Tongue (tissue), 2 donors: ENCODE measurements around the gene SFMBT2. TPM values are rescaled to one million over a fixed set of nuclear protein-coding genes. Genes with fewer than 3 reads are reported as not detected.

Experiments
- DNase-seq: peaks from one replicate; pipeline ENCODE4 v3.0.0-alpha.2; 2015
- total RNA-seq: library from RNA; depleted of rRNA; stranded (reverse); fragments of >200 nt; gene quantifications from one replicate; pipeline ENCODE4 v1.2.3, GENCODE V29; 2014

The SFMBT2 gene
- total RNA-seq, 1 donor from 2014 or later: 6.7 TPM

DNA sequence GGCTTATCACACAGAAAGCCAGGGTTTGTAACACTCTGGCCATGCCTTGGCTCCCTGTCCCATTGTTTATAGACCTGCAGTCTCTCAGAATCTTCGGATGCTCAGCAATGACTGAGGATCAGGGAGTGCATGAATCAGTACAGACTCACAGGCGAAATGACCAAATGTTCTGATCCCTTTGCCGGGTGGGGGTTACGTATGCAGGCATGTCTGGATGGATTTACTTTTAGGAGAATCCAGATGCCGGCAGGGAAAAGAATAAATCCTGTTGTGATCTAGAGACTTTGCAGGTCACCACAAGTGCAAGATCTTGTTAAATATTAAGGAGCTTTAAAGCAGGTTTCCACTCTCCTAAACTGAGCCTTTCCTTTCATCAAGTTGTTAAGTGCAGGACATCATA lies 149.5 kb downstream of the SFMBT2 start:
- no peak for DNase-seq

DNA sequence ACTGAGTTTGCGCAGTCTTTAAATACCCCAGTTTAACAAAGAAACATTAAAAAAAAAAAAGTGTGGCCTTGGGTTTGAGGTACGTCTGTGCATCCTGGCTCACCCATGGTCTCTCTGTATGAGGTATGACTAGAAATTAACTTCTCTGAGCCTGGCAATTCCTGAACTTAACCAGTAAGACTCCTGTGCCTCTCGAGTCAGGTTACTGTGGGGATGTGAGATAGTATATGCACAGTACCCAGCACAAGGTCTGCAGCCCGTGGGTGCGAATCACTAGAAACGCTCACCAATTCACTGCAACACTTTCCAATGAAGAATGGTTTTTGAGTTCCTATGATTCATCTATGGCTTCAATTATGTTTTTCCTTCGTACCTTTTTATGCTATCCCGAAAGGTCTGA lies 149.9 kb downstream of the SFMBT2 start:
- DNase-seq: no peak

DNA sequence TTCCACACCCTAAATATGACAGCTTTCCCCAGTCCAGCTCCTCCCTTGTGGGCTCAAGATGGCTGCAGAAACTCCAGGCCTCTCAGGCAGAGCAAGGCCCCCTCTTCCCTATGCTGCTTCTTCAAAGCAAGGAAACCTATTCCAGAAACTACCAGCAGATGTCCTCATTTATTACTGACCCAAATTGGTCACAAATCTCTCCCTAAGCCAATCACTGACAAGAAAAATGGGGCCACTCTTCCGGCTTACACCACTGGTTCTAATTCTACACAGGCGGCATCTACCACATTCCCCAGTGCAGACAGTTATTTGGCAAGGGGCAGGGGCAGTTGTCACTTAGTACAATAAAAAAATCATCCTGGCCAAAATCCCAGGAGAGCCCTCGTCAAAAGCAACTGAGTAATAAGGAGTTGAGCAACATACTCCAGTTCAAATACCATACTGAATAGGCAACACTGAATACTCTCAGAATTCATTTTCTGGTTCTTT lies 150.4 kb downstream of the SFMBT2 start:
- peak; percentile 79 for DNase-seq

DNA sequence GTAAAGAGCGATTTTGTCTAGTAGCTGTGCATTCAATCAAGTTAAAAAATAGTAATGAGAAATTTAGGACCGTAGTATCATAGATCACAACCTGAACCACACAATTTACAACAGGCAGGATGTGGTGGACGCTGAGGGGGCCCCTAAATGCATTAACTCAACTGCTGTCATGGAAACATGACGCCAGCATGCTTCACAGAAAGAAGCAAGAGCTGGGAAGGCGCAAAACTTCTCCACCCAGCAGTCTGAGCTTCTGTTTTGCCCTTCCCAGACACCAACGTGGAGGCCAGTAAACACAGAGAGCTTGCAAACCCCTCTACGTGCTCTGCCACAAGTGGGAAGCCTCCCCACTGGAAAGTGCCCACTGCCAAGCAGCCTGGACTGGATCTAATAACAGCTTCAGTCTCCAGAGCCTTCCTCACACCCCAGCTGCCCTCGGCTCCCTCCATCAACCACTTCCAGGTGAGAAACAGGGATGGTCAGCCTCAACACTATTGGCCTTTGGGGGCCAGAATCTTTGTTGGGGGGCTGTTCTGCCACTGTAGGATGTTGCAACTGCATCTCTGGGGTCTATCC lies 151.8 kb downstream of the SFMBT2 start:
- no peak for DNase-seq

DNA sequence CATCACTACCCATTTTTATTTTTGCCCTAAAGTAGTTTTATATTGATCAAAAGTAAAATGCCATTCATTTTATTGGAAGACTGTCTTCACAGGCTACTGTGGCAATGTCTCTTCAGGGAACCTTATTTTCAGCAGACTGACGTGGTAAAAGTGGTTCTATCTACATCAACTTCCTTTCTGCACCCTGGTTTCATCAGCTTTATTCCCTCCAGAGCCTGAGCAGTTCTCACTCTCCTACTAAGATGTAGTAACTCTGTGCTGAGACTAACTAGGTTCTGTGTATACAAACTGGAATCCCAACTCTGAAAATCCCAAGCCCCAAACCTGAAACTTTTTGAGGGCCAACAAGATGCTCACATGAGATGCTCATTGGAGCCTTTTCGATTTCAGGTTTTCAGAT lies 155.3 kb downstream of the SFMBT2 start:
- DNase-seq: no peak

DNA sequence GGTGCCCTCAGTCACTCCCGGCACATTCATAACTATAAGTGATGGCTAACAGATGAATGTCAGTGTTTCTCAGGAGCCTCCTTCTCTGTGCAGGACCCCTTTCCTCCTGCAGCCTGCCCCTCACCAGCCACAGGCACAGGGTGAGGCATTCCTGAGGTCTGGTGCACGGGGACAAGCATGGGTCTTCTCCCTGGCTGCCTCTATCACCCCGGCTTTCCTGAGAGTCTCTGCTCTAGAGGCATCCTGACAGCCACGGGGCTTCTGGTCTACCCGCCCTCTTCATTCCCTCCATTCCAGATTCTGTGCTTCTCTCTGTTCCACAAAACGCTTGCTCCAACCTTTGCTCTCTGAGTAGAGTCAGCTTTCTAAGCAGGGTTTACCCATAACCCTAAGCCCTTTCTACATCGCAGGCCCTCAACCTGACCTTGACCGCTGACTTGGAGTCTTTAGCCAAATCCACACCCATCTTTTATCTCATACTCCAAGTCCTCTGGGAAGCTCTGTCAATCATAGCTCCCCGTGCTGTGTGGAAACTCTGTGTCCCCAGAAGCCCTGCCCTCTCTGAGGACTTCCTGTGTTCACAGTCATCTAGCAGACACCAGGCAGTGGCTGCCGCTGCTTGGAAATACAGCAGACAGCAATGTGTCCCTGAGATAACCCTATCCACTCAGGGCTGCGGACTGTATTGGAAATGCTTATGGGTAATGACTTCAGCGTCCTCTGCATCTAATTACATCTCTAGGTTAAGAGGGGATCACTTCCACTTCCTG lies 159.0 kb downstream of the SFMBT2 start:
- no peak for DNase-seq

DNA sequence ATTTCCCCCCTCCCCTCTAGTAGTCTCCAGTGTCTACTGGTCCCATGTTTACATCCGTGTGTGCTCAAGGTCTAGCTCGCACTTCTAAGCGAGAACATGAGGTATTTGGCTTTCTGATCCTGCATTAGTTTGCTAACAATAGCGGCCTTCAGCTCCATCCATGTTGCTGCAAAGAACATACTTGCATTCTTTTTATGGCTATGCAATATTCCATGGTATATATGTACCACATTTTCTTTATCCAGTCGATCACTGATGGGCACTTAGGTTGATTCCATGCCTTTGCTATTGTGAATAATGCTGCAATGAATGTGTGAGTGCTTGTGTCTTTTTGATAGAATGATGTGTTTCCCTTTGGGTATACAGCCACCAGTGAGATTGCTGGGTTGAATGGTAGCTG lies 160.6 kb downstream of the SFMBT2 start:
- DNase-seq: no peak

DNA sequence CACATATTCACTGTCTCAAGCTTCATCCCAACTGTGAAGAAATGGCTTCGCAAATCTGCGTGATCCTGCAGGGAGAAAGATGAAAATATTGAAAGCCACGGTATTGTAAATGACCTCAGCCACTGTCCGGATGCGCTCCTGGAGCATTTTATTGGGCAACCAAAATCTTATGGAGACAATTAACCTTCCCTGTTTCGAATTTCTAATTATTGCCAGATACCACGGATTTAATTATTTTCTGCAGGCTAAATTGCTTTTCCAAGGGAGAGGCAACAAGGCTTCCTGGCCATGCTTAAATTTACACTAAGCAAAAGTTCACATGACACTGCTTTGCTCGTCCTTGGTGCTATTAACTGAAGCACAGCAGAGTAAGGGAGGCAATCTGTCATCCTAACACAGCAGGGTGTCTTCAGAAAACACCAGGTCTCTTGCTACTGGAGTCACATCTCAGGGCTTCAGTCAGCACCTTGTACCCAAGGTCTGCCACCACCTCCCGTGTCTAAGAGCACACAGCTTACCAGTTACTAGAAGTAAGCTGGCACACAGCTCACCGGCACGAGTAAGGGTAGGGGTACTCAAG lies 162.2 kb downstream of the SFMBT2 start:
- no peak for DNase-seq

DNA sequence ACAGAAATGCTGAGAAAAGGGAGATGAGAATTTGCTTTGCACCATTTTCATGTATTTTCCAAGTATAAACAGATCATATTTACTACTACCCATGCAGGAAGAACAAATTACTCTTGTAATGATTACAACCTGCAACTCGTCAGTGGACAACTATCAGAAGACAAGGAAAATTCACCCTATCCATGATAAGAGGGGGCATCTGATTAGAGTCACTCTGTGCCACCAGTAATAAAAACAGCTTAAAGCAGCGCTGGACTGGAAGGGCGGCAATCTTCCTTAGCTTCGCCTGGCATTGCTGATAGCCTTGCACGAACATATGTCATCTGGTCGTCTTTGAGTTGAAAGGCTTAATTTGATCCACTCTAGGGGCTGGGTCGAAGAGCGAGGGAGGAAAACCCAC lies 162.7 kb downstream of the SFMBT2 start:
- DNase-seq: no peak

DNA sequence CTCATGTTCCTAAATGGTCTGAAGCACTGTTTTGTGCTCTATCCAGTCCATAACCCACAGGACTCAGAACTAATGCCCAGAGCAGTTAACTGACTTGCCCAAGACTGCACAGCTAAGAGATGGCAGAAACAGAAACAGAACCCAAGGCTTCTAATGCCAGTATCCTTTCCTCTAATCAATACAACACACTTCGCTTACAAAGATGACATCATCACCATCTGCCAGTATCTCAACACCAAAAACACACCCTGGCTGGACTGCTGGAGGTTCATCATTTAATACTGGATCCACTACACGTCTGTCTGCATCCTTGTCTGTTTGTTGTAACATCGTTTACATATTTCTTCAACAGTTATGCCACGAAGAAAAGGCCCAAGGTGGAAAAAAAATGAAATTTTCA lies 165.3 kb downstream of the SFMBT2 start:
- no peak for DNase-seq

DNA sequence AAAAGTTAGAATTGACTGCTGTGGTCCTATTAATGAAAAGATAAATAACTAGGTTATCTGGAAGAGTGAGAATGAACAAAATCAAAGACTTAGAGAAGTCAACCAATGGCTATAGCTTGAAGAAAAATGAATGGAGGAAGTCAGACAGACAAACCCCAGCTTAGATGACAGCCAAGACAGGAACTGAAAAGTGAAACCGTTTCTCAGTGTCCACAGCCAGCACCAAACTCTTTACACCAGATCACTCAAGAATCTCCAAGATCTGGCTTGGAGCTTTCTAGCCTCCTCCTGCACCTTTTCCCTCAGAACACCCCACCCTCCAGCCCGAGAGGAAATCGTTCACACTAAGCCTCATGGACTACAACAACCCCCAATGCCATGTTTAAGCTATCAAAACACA lies 167.0 kb downstream of the SFMBT2 start:
- DNase-seq: no peak

DNA sequence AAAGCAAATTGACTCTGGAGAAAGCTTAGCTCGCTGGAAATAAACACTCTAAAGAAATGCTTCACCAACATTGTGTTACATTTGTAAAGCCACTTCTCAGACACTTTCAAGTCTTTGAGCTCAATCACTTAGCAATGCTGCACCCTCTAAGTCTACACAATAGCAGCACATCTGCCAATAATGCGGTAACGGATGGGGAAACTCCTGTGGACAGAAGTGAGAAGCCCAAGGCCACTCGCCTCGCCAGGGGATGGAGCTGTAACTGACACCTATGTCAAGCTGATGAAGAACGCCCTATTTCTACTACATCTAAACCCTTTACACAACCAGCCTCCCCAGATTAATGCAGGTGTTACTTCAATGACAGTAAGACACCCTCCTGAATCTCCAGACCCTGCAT lies 167.7 kb downstream of the SFMBT2 start:
- DNase-seq: no peak

DNA sequence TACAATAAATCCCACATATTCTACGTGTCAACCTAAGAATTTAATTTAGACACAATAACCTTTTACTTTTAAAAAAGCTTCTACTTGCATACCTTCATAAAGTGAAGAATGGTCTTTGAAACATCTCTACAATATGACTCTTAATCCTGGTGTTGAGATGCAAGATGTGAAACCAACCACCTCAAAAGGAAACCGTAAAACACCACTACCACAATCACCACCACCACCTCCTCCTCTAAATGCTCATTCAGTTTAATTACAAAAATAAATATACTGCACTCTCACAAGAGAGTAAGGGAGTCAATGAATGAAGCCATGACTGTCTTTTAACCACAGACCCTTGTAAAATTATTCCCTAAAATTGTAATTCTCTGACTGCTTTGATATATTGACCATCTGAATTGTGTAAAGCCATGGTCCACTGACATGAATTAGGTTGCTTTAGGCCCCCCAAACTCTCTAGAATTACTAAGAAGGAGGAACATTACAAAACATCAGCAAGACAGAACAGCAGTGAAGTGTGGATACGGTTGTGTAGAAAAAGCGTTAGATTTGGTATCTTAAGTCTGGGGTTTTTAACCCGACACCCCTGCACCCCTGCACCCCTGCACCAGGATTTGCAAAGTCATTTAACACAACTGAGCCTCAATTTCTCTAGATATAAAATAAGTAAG lies 171.4 kb downstream of the SFMBT2 start:
- no peak for DNase-seq

DNA sequence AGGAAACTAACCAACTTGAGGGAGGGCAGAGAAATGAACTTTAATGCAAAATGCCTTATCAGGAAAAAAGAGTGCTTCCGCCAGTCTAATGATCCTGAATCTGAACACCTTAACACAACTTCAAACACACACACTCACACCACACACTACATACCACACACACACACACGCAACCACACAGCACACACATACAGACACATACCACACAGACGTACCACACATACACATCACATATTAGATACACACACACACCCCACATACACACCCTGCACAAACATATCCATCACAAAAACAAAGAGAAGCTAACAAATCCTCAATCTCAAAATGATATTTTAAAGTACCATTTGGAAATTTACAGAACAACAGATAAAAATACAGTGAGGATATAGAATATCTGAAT lies 175.5 kb downstream of the SFMBT2 start:
- no peak for DNase-seq

DNA sequence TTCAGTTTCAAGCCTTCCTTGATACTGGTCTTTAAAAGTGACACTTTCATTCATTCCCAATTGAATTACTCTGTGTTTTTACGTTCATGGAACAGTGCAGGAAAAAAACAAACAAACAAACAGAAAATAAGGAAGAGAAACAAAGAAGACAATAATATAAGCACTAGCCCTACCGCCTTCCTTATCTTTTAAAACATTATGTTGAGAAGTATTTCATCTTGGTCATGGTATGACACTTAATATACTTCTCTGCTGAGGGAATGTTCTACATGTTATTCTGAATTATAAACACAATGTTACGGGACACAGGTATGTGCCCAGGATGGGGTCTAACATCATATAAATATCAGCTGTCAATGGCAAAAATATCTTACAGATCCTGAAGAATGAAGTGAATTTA lies 176.7 kb downstream of the SFMBT2 start:
- DNase-seq: no peak

DNA sequence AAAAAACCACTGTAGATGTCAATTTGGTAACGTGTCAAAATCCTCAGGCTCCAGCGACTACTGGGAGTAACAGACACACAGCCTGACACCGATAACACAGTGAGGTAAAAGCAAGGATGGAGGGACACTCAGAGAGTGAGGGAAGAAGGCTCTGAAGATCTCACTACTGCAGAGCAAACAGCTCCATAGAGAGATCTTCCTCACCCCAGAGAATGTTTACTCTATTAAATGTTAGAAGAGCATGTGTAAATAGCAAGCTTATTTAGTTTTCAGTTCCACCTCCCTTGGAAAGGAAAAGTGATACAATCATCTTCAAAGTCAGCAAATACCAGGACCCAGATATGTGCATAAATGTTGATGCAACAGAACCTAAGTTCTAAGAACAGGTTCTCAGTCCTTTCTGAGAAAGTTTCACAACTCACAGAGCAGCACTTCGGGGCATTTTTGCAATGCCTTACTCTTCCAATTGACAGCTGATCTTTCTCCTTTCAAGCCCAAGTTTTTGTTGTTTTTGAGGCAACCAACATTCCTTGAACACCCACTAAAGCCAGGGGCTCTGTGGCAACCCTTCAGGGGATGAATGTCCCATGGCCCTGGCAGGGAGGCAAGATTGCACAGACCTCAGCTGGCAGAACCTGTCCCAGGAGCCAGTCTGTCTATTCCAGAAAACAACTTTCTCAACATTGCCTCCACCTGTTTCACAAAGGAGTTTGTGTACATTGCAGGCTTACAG lies 177.4 kb downstream of the SFMBT2 start:
- peak; percentile 10 for DNase-seq

DNA sequence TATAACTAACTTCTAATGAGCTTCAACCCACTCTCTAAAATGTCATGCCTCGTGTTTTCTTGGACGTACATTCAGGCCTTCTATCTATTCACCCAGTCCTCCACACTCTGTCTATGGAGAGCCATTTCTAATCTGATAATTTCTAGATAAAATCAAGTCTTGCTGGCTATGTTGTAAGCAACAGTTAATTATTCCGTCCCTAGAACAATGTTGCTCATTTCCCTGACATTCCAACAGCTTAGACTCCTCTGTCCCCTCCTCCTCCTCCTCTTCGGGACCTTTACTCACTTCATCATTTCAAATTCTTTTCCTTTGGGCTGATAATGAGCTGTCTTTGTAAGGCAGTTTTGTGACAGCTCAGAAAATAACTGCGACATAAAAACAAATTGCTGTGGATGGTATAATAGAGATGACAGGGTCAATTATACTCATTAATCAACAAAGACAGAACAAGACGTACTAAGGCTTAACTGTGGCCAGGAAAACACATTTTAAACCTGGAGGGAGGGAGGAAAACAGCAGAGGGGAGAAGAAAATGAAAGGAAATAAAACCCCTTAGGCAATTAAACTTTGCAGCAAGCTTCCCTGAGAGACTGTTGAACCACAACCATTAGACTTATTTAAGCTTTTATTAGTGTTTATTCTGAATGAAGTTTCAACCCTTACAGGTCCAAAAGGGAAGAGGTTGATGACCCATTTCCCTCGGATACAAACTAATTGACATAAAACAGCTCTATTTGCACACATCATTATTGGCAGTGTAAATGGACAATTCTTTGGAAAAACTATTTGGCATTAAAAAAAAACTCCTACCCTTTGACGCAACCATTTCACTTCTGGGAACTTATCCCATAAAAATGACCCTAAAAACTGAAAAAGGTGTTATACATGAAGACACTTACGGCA lies 179.1 kb downstream of the SFMBT2 start:
- DNase-seq: no peak

DNA sequence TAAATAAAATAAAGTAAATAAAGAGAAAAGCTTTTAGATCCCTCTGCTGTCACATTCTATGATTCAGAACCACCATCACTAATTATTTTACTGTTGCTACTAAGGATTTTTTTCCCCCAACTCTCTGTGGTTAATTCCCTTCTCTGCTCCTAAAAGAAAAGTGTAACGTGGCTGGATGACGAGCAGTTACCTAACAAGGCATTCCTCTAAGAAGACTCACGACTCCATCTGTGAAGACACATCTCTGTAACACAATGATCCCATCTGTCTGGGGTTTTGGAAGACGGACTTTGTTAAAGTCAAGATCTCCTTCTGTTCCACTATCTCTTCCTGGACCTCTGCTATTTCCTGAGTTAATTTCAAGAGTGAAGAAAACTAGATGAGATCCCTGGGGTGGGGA lies 179.9 kb downstream of the SFMBT2 start:
- DNase-seq: no peak

DNA sequence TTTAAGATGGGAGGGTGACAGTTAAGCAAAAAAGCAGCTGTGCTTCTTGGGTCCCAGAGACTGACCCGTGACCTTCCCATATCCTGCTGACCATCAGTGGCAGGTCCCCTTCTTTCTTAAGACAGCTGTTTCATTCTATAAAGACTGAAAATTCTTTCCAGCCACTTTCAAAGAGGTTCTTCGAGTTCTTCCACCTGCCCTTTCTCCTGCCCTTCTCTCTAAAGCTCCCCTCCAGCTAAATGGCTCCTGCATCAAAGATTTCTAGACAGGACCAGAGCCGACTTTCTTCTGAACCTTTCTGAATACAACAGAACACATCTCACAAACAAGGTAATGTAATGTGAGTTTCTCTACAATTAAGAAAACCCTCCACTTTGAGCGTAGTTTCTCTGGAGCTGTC lies 180.8 kb downstream of the SFMBT2 start:
- no peak for DNase-seq

DNA sequence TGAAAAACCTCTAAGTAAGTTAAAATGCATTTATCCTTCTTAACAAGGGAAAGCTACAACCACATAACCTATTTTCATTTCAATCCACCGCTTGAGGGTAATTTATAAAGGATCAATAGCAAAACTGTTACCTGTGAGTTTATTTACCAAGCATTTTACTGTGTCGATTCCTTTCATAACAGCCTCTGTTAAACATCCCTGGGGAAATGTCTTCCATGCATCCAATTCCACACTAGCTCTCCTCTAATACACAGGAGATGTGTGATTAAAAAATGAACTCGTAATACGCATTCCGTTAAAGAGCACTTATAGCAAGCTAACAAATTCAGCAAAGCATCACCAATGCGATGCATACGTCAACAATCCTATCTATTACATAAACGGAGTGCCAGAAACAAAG lies 185.7 kb downstream of the SFMBT2 start:
- no peak for DNase-seq

DNA sequence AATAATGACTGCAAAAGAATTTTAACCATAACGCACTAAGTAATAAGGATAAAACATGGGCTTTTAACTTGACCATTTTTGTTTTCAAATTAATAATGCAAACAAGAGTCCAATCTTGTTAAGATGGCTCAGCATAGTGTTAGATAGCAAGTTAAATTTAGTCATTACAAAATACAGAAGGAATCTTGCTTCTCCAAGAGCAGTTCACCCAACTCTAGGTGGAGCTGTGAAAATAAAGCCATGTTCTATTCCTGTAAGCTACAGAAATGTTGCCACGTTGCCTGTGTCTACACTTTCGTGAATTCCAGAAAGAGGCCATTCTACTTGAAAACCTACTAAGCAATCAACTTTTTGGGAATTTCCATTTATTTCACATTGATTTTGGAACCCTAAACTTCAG lies 191.9 kb downstream of the SFMBT2 start:
- DNase-seq: no peak
